GM19463 (cell line): ENCODE results near the gene LEPROT.

ENCODE experiments used
- ATAC-seq: cut with Tn5 transposase; IDR thresholded peaks from one replicate; pipeline ENCODE4 v1.9.1; 2021; ENCODE audit warnings: mild to moderate bottlenecking, moderate library complexity; ENCODE audit not compliant: unreplicated experiment

Gene LEPROT

GRCh38 chr1:65471861-65472332 lies 51.4 kb downstream of the LEPROT start:
- no peak for ATAC-seq

- no peak for ATAC-seq
Measured at GRCh38 chr1:65476327-65476726, 55.9 kb downstream of the LEPROT start.

- no peak for ATAC-seq
Measured at GRCh38 chr1:65477414-65478378, 57.2 kb downstream of the LEPROT start.

- ATAC-seq: no peak
Measured at GRCh38 chr1:65478379-65479026, 58.0 kb downstream of the LEPROT start.

- no peak for ATAC-seq
Measured at GRCh38 chr1:65479554-65480204, 59.2 kb downstream of the LEPROT start.

- no peak for ATAC-seq
Measured at GRCh38 chr1:65480684-65481405, 60.4 kb downstream of the LEPROT start.

GRCh38 chr1:65483993-65484754 lies 63.7 kb downstream of the LEPROT start:
- no peak for ATAC-seq
